Coronary artery (tissue), 2 donors: ENCODE results near the gene LBHD1.
A peak's percentile ranks its signal among the peaks of the same experiment; 100 is the strongest.
"Not testable (repeated sequence)": the region's sequence is repeated elsewhere in the genome, so short reads cannot be mapped to it uniquely, and the experiment has no call there.

ENCODE experiments used
- DNase-seq: peaks from one replicate; pipeline ENCODE4 v3.0.0-alpha.2; 2017; ENCODE audit warnings: low spot score
- H3K27ac ChIP-seq, 2 donors: fragments of 200-600 bp; sonication (generic); one replicate each; pipeline ENCODE4 v1.5.1; 2016 to 2019
- H3K4me3 ChIP-seq: fragments of 200-600 bp; sonication (generic); 2 replicates; pipeline ENCODE4 v1.5.1; 2016; ENCODE audit warnings: mild to moderate bottlenecking, moderate library complexity
- TF ChIP-seq, protein P1 (sequence below): fragments of 200-600 bp; sonication (generic); IDR thresholded peaks from one replicate; pipeline ENCODE4 v1.5.1; 2019; ENCODE audit warnings: antibody characterized with exemption

The LBHD1 gene

DNA sequence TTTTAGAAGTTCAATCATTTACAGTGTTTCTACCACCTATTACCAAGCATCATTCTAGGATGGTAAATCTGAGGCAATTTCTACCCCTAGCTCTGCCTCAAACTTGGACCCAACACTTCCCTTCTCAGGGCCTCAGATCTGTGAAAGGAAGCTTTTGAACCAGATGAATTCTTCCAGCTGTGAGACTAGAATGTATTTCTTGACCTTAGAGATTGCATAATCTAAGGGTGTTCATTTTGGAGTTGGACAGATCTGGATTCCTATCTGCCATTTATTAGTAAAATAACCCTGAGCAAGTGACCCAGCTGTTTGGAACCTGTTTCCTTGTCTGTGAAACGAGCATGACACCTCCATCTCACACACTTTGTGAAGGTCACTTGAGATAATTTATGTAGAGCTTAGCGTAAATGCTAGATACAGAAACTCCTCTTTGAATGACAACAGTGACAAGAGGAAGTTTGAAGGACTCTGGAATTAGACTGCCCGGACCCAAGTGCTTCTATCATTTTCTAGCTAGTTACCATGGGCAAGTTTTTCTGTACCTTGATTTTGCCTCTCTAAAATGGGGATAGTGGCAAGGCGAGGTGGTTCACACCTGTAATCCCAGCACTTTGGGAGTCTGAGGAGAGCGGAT lies 15.2 kb downstream of the LBHD1 start:
- Histone ChIP-seq H3K4me3 (no peak overlapping the region), H3K27ac (no peak overlapping the region)
- TF ChIP-seq, protein P1, sequence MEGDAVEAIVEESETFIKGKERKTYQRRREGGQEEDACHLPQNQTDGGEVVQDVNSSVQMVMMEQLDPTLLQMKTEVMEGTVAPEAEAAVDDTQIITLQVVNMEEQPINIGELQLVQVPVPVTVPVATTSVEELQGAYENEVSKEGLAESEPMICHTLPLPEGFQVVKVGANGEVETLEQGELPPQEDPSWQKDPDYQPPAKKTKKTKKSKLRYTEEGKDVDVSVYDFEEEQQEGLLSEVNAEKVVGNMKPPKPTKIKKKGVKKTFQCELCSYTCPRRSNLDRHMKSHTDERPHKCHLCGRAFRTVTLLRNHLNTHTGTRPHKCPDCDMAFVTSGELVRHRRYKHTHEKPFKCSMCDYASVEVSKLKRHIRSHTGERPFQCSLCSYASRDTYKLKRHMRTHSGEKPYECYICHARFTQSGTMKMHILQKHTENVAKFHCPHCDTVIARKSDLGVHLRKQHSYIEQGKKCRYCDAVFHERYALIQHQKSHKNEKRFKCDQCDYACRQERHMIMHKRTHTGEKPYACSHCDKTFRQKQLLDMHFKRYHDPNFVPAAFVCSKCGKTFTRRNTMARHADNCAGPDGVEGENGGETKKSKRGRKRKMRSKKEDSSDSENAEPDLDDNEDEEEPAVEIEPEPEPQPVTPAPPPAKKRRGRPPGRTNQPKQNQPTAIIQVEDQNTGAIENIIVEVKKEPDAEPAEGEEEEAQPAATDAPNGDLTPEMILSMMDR = no peak
- no peak for DNase-seq

DNA sequence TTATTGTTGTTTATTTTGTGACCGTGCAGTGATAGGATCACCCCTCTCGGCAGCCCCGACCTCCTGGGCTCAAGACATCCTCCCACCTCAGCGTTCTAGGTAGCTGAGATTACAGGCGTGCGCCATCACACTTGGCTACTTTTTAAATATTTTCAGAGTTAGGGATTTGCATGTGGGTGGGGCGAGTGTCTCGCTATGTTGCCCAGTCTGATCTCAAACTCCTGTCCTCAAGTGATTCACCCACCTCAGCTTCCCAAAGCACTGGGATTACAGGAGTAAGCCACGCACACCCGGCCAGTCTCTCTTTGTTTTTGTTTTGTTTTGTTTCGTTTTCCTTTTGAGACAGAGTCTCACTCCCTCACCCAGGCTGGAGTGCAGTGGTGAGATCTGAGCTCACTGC lies 17.8 kb downstream of the LBHD1 start:
- TF ChIP-seq, protein P1 = no peak
- Histone ChIP-seq H3K27ac (no peak overlapping the region), H3K4me3 (no peak overlapping the region)
- no peak for DNase-seq

DNA sequence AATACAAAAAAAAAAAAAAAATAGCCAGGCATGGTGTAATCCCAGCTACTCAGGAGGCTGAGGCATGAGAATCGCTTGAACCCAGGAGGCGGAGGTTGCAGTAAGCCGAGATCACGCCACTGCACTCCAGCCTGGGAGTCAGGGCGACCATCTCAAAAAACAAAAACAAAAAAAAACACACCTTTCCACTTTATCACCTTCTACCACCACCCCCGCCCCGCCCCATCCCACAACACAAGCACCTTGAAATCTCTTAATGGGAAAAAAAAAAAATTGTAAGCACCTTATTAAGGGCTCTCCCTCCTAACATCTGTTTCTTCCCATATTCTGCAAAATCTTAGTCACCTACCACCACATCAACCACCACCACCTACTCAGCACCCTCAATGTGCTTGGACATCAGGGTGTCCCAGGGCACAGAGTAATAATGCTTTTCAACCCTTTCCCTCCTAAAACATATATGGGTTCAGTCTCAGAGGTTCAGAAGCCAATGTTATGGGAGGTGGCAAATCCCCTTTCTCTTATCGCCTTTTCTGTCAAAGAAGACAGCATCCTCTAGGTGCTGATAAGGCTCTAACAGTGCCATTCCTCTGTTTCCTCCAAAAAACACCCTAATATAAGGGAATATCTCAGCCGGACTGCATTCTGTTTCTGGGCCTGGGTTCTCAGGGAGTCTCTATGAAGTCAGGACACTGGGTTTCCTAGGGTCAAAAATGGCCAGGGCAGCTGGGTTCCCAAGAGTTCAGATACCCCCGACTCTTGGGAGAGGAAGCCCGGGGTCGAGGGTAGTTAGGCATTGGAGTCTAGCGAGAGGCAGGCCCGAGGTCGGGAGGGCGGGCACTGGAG lies 19.7 kb downstream of the LBHD1 start:
- Histone ChIP-seq H3K27ac (peak overlapping the region; percentile 81 to 95), H3K4me3 (peak overlapping the region; percentile 96)
- TF ChIP-seq, protein P1 = no peak
- DNase-seq = no peak

DNA sequence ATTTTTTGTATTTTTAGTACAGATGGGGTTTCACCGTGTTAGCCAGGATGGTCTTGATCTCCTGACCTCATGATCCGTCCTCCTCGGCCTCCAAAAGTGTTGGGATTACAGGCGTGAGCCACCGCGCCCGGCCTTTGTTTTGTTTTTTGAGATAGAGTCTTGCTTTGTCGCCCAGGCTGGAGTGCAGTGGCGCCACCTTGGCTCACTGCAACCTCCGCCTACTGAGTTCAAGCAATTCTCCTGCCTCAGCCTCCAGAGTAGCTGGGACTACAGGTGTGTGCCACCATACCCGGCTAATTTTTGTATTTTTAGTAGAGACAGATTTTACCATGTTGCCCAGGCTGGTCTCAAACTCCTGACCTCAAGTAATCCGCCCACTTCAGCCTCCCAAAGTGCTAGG lies 21.8 kb downstream of the LBHD1 start:
- H3K4me3 ChIP-seq, DNase-seq, H3K27ac ChIP-seq: not testable (repeated sequence)

- no peak overlapping the region for H3K27ac ChIP-seq
- no peak for DNase-seq
- TF ChIP-seq, protein P1 = no peak
- no peak overlapping the region for H3K4me3 ChIP-seq
Observed at GRCh38 chr11:62649486-62649885, 22.6 kb downstream of the LBHD1 start.

GRCh38 chr11:62648967-62649364 lies 23.1 kb downstream of the LBHD1 start:
- DNase-seq = no peak
- Histone ChIP-seq H3K27ac (no peak overlapping the region), H3K4me3 (no peak overlapping the region)
- TF ChIP-seq, protein P1 = no peak

DNA sequence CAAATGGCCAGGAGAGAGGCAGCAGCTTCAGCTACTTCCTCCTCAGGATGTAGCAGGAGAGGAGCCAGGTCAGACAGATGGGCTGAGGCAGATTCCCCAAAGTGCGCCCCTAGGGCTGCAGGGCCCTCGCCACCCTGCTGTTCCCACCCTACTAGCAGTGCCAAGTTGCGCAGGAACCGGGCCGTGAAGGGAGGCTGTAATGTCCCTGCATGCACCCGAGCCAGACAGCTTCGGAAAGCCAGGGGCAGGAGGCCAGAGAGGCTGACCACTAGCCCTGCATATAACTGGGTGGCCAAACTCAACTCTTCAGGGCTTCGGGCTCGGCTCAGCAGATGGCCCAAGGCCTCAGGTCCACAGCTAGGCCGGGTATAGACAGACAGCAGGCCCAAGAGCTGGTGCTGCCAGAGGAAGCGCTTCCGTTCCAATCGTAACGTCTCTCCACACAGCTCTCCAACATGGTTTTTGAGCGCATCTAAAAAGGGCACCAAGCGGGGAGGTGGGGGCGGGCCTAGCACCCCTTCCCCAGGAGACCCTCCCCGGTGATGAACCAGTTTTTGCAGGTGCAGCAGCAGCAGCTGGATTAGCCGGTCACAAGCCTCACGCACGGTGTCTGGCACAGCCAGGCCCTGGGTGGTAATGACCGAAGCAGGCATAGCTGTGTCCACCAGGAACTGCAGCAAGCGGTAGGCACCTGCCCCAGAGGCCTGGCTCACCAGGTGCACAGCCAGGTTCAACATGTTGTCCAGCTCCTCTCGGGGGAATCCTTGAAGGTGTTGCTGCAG lies 23.7 kb downstream of the LBHD1 start:
- H3K4me3 ChIP-seq = no peak overlapping the region
- no peak overlapping the region for H3K27ac ChIP-seq
- no peak for DNase-seq
- TF ChIP-seq, protein P1 = no peak
